T-helper 17 cell (primary cell): ENCODE results near the gene VWA2. TPM values are rescaled to one million over a fixed set of nuclear protein-coding genes. Genes with fewer than 3 reads are reported as not detected.

Experiments
- ATAC-seq: fragments of 150-1000 bp; cut with Tn5 transposase; 2 replicates; pipeline ENCODE4 v1.10.0; 2021; ENCODE audit warnings: mild to moderate bottlenecking, moderate library complexity
- DNase-seq, 3 donors: peaks; one replicate each; pipeline versions ENCODE4 v3.0.0 to v3.0.0-alpha.2; 2020 to 2021
- H3K9me3 ChIP-seq: one replicate; pipeline ENCODE4 v1.7.0; 2013; ENCODE audit warnings: low read length, mild to moderate bottlenecking; ENCODE audit not compliant: control insufficient read depth, poor library complexity, severe bottlenecking
- H3K27ac Mint-ChIP-seq: one replicate; pipeline ENCODE4 v1.8.0; 2022; ENCODE audit warnings: mild to moderate bottlenecking, moderate library complexity, mixed read lengths
- H3K27me3 Mint-ChIP-seq: one replicate; pipeline ENCODE4 v1.8.0; 2022; ENCODE audit warnings: mixed read lengths
- H3K36me3 Mint-ChIP-seq: one replicate; pipeline ENCODE4 v1.8.0; 2022; ENCODE audit warnings: low read depth, mixed read lengths
- H3K4me1 Mint-ChIP-seq: one replicate; pipeline ENCODE4 v1.8.0; 2022; ENCODE audit warnings: mild to moderate bottlenecking, mixed read lengths
- H3K4me3 Mint-ChIP-seq: one replicate; pipeline ENCODE4 v1.8.0; 2022; ENCODE audit warnings: mild to moderate bottlenecking, moderate library complexity, mixed read lengths
- total RNA-seq, 4 donors: library from RNA in 2 of 4; stranded (reverse) in 2 of 4; gene quantifications; one replicate each; pipeline ENCODE4 v1.2.3 and lab custom pipeline; 2022 to 2026

Gene VWA2
- total RNA-seq, 2 donors from 2014 or later: not detected

- Mint-ChIP-seq H3K4me1 (no peaks in the 10 kb centered on the region), H3K27ac (no peak overlapping the region), H3K27me3 (peaks cover 17% of the 10 kb centered on the region), H3K36me3 (no peaks in the 10 kb centered on the region), H3K4me3 (no peak overlapping the region)
- no peak for DNase-seq
- no peaks in the 10 kb centered on the region for H3K9me3 ChIP-seq
- no peak for ATAC-seq
Measured at GRCh38 chr10:114284346-114285071, 45.5 kb downstream of the VWA2 start.

- no peak for DNase-seq
Measured at GRCh38 chr10:114285961-114286441, 46.9 kb downstream of the VWA2 start.

DNA sequence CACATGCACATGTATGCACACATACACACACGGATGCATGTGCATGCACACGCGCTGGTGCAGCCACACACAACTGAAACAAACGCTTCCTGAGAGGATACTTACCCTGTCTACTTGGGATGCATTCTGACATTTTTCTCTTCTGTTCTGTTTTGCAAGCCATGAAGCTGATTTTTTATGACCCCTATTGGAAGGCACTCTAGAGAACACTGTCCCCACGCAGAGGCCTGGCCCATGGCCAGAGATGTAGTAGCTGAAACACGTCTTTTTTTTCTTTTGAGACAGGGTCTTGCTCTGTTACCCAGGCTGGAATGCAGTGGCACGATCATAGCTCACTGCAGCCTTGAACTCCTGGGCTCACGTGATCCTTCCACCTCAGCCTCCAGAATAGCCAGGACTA lies 47.9 kb downstream of the VWA2 start:
- H3K27me3 Mint-ChIP-seq: peaks cover 12% of the 10 kb centered on the region
- no peaks in the 10 kb centered on the region for H3K4me1 Mint-ChIP-seq
- ATAC-seq: no peak
- no peak overlapping the region for H3K27ac Mint-ChIP-seq
- H3K36me3 Mint-ChIP-seq: no peaks in the 10 kb centered on the region
- H3K9me3 ChIP-seq: no peaks in the 10 kb centered on the region
- no peak for DNase-seq
- H3K4me3 Mint-ChIP-seq: no peak overlapping the region

More at GRCh38 chr10:114285961-114286441, 46.9 kb downstream of the VWA2 start:
- Mint-ChIP-seq H3K4me3 (no peak overlapping the region), H3K36me3 (no peaks in the 10 kb centered on the region), H3K4me1 (no peaks in the 10 kb centered on the region), H3K27me3 (peaks cover 12% of the 10 kb centered on the region), H3K27ac (no peak overlapping the region)
- no peaks in the 10 kb centered on the region for H3K9me3 ChIP-seq
- no peak for ATAC-seq

DNA sequence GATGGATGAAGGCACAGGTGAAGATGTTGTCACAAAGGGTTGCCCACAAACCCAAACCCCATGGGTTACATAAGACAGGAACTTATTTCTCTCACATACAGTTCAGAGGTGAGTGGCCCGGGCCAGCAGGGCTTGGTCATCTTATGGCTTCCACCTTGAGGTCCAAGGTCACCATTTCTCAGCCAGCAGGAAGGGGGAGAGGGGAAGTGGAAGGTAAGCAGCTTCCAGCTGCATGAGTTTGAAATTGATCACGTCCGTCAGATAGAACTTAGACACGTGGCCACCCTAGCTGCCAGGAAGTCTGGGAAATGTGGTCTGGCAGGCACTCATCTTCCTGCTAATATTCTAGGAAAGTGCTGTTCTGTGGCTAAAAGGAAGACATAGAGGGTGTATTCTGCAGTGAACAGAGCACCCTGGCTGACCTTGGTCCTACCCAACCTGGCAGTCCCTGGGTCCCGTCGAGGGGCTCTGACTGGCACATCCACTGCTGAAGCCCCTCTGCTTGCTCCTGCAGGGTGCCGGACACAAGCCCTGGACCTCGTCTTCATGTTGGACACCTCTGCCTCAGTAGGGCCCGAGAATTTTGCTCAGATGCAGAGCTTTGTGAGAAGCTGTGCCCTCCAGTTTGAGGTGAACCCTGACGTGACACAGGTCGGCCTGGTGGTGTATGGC lies 49.5 kb downstream of the VWA2 start:
- Mint-ChIP-seq H3K4me1 (no peaks in the 10 kb centered on the region), H3K27ac (no peak overlapping the region), H3K4me3 (no peak overlapping the region), H3K36me3 (no peaks in the 10 kb centered on the region), H3K27me3 (peaks cover 12% of the 10 kb centered on the region)
- no peak for ATAC-seq
- no peaks in the 10 kb centered on the region for H3K9me3 ChIP-seq
- DNase-seq: no peak

- H3K27me3 Mint-ChIP-seq: peaks cover 9% of the 10 kb centered on the region
- H3K4me3 Mint-ChIP-seq: no peak overlapping the region
- ATAC-seq: no peak
- no peak overlapping the region for H3K27ac Mint-ChIP-seq
- no peak for DNase-seq
- H3K4me1 Mint-ChIP-seq: no peaks in the 10 kb centered on the region
- H3K9me3 ChIP-seq: no peaks in the 10 kb centered on the region
- no peaks in the 10 kb centered on the region for H3K36me3 Mint-ChIP-seq
Measured at GRCh38 chr10:114289096-114289436, 50.0 kb downstream of the VWA2 start.

- H3K9me3 ChIP-seq: no peaks in the 10 kb centered on the region
- H3K27ac Mint-ChIP-seq: no peak overlapping the region
- H3K4me1 Mint-ChIP-seq: no peaks in the 10 kb centered on the region
- DNase-seq (no peak), ATAC-seq (no peak)
- no peaks in the 10 kb centered on the region for H3K36me3 Mint-ChIP-seq
- no peak overlapping the region for H3K4me3 Mint-ChIP-seq
- peaks cover 7% of the 10 kb centered on the region for H3K27me3 Mint-ChIP-seq
Measured at GRCh38 chr10:114290038-114290437, 51.0 kb downstream of the VWA2 start.

DNA sequence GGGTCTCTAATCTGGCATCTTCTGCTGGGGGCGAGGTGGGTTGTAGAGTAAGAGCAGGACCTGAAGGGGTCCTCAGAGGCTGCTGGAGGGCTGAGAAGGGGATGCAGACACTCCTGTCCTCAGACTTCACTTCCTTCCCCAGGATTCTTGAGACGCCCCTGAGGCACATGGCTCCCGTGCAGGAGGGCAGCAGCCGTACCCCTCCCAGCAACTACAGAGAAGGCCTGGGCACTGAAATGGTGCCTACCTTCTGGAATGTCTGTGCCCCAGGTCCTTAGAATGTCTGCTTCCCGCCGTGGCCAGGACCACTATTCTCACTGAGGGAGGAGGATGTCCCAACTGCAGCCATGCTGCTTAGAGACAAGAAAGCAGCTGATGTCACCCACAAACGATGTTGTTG lies 52.0 kb downstream of the VWA2 start:
- H3K4me3 Mint-ChIP-seq: no peak overlapping the region
- no peaks in the 10 kb centered on the region for H3K4me1 Mint-ChIP-seq
- no peaks in the 10 kb centered on the region for H3K9me3 ChIP-seq
- H3K36me3 Mint-ChIP-seq: no peaks in the 10 kb centered on the region
- no peak for ATAC-seq
- DNase-seq: no peak
- H3K27me3 Mint-ChIP-seq: peaks cover 7% of the 10 kb centered on the region
- no peak overlapping the region for H3K27ac Mint-ChIP-seq

DNA sequence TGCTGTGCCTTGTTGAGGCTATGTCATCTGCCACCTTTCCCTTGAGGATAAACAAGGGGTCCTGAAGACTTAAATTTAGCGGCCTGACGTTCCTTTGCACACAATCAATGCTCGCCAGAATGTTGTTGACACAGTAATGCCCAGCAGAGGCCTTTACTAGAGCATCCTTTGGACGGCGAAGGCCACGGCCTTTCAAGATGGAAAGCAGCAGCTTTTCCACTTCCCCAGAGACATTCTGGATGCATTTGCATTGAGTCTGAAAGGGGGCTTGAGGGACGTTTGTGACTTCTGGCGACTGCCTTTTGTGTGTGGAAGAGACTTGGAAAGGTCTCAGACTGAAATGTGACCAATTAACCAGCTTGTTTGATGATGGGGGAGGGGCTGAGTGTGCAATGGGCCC lies 52.5 kb downstream of the VWA2 start:
- H3K9me3 ChIP-seq: no peaks in the 10 kb centered on the region
- Mint-ChIP-seq H3K36me3 (no peaks in the 10 kb centered on the region), H3K27me3 (peaks cover 7% of the 10 kb centered on the region)

DNA sequence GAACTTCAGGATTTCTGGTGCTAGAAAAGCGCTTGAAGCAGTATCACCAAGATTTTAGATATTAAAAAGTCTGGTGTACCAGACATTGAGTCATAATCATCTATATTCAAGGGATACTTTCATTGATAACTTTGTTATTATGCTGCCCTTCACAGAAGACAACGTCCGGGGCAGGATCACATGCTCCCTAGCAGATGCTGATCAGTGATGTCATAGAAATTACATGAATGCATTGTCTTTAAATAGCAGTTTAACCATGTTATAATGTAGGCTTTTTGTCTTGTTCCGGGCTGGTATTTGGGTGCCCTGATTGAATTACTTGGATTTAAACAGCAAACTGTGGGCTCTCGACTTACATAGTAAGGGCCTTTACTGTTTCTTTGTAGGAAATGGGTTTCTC lies 54.0 kb downstream of the VWA2 start:
- peaks cover 2% of the 10 kb centered on the region for H3K36me3 Mint-ChIP-seq
- ATAC-seq (no peak), DNase-seq (no peak)
- peaks cover 5% of the 10 kb centered on the region for H3K27me3 Mint-ChIP-seq
- no peaks in the 10 kb centered on the region for H3K4me1 Mint-ChIP-seq
- no peaks in the 10 kb centered on the region for H3K9me3 ChIP-seq
- no peak overlapping the region for H3K27ac Mint-ChIP-seq
- no peak overlapping the region for H3K4me3 Mint-ChIP-seq

More for the DNA sequence above, 52.5 kb downstream of the VWA2 start:
- ATAC-seq: no peak
- Mint-ChIP-seq H3K4me3 (no peak overlapping the region), H3K4me1 (no peaks in the 10 kb centered on the region), H3K27ac (no peak overlapping the region)
- no peak for DNase-seq

DNA sequence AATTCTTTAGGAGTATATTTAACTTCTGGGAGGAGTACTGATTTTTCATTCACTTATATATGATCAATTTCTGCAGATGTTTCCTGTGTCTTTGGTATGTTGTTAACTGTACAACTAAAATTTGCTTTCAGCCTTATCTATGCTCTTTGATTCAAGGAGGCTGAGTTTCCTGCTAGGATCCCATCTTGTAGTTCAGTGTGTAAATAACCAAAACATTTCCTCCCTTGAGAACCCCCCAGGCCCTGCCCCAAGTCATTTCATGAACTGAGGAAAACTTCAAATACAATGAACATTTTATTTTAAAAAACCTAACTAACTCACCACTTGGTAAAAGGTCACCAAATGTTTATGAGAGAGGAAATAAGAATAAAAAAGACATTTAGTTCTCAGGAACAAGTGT lies 55.5 kb downstream of the VWA2 start:
- no peaks in the 10 kb centered on the region for H3K9me3 ChIP-seq
- no peak overlapping the region for H3K4me3 Mint-ChIP-seq
- DNase-seq: no peak
- H3K27me3 Mint-ChIP-seq: no peaks in the 10 kb centered on the region
- no peaks in the 10 kb centered on the region for H3K4me1 Mint-ChIP-seq
- H3K36me3 Mint-ChIP-seq: peaks cover 4% of the 10 kb centered on the region
- ATAC-seq: no peak
- H3K27ac Mint-ChIP-seq: no peak overlapping the region

GRCh38 chr10:114295393-114295792 lies 56.3 kb downstream of the VWA2 start:
- no peaks in the 10 kb centered on the region for H3K9me3 ChIP-seq
- Mint-ChIP-seq H3K36me3 (peaks cover 4% of the 10 kb centered on the region), H3K27ac (no peak overlapping the region), H3K27me3 (no peaks in the 10 kb centered on the region), H3K4me1 (no peaks in the 10 kb centered on the region), H3K4me3 (no peak overlapping the region)
- DNase-seq (no peak), ATAC-seq (no peak)

DNA sequence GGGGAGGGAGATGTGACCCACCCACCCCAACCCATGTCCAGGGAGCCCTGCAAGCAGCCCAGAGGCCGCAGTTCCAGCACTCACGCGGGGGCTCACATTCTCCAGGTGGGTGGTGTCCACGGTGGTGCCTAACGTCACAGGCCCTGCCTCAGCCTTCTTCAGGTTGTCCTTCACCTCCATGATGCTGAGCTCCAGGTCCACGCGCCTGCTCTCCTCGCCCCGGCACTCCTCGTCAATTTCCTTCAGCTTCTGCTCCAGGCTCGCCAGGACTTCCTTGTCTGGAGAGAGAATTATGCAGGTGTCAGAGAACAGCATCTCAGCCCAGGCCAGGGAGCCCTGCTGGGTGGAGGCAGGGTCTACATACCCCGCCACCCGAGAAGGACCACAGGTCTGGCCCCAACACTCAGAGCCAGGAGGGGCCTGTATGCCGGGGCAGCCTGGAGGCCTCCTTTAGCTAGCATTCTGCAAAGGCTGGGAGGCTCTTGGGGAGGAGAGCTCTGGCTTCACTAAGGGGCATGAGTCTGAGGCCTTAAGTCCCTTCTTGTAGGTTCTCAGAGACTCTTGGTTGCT lies 58.2 kb downstream of the VWA2 start:
- Mint-ChIP-seq H3K36me3 (peaks cover 4% of the 10 kb centered on the region), H3K27me3 (no peaks in the 10 kb centered on the region), H3K27ac (no peak overlapping the region), H3K4me1 (peaks cover 3% of the 10 kb centered on the region), H3K4me3 (no peak overlapping the region)
- DNase-seq: no peak
- no peak for ATAC-seq
- H3K9me3 ChIP-seq: no peaks in the 10 kb centered on the region

DNA sequence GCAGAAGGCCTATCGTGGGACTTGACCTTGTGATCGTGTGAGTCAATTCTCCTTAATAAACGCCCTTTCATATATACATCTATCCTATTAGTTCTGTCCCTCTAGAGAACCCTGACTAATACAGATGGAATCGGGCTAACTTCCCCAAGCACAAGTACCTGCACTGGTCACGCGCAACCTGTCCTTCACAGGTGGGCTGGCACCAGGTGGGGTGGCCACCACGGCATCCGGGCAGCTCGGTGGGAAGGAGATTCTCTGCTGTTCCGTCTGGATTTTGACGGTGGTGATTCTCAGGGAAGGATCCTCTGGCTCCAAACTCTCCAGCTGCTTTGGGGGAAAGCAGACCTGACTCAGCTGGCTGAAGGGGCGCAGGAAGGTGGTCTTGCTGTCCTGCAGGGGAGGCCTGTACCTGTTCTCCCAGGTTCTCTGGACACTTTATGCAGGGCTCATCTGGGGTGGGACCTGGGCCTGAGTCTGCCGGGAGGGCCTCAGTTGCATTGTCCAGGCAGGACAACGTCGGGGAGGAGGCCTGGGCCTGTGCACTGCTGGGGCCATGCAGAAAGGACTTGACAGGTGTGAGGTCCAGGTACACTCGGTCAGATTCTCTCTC lies 61.1 kb downstream of the VWA2 start:
- Mint-ChIP-seq H3K4me1 (peaks cover 15% of the 10 kb centered on the region), H3K27me3 (no peaks in the 10 kb centered on the region), H3K36me3 (peaks cover 4% of the 10 kb centered on the region), H3K4me3 (no peak overlapping the region), H3K27ac (no peak overlapping the region)
- H3K9me3 ChIP-seq: no peaks in the 10 kb centered on the region
- ATAC-seq (no peak), DNase-seq (no peak)
